ENCODE measurements around the gene FXYD5.

The FXYD5 gene

DNA sequence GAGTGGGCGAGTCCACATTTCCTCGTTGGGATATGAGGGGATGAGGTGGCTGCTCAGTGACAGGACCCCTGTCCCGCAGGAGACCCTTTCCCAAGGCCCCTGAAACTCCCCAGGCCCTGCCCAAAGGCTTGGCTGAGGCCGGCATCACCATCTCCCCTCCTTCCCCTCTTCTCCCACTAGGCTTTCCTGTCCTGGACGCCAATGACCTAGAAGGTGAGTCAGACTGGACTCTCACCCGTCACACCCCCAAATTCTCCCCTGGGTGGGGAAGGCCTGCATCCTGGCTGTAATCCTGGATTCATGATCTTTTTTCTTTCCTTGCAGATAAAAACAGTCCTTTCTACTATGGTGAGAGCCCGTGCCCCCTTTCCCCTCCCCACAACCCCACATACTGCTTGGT, 33.6 kb upstream of the FXYD5 start:
- peaks cover 7% of the 10 kb centered on the region for H3K27me3 ChIP-seq (ENCODE audit: control insufficient read depth, low read length)
- H3K27ac ChIP-seq (ENCODE audit: low read depth, low read length) = no peak overlapping the region

GRCh38 chr19:35122687-35123551, 31.6 kb upstream of the FXYD5 start:
- Histone ChIP-seq H3K4me1 (ENCODE audit: control insufficient read depth, low read length) (peaks cover 16% of the 10 kb centered on the region), H3K36me3 (ENCODE audit: control insufficient read depth, low read length) (no peaks in the 10 kb centered on the region), H4K20me1 (ENCODE audit: control insufficient read depth, insufficient read depth, low read depth, low read length) (no peaks in the 10 kb centered on the region; the same call in 1 of the 2 replicates), H3K27ac (ENCODE audit: low read depth, low read length) (no peak overlapping the region), H3K4me2 (ENCODE audit: low read length) (no peak overlapping the region), H3K9me2 (replicated peaks; ENCODE audit: control insufficient read depth, low read length) (no peaks in the 10 kb centered on the region), H3K79me2 (ENCODE audit: control insufficient read depth, low read length) (no peaks in the 10 kb centered on the region), H3K4me3 (ENCODE audit: low read length) (no peak overlapping the region), H3F3A (ENCODE audit: control insufficient read depth, insufficient read depth) (no peaks in the 10 kb centered on the region), H3K9me3 (ENCODE audit: control insufficient read depth, insufficient read depth, low read length) (no peaks in the 10 kb centered on the region), H3K27me3 (ENCODE audit: control insufficient read depth, low read length) (peaks cover 7% of the 10 kb centered on the region)
- no peak for TF ChIP-seq EZH2phosphoT487 (IDR thresholded peaks at IDR 0.05; ENCODE audit: borderline replicate concordance, low read length)
- TF ChIP-seq, protein P1, sequence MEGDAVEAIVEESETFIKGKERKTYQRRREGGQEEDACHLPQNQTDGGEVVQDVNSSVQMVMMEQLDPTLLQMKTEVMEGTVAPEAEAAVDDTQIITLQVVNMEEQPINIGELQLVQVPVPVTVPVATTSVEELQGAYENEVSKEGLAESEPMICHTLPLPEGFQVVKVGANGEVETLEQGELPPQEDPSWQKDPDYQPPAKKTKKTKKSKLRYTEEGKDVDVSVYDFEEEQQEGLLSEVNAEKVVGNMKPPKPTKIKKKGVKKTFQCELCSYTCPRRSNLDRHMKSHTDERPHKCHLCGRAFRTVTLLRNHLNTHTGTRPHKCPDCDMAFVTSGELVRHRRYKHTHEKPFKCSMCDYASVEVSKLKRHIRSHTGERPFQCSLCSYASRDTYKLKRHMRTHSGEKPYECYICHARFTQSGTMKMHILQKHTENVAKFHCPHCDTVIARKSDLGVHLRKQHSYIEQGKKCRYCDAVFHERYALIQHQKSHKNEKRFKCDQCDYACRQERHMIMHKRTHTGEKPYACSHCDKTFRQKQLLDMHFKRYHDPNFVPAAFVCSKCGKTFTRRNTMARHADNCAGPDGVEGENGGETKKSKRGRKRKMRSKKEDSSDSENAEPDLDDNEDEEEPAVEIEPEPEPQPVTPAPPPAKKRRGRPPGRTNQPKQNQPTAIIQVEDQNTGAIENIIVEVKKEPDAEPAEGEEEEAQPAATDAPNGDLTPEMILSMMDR (IDR thresholded peaks at IDR 0.05; ENCODE audit: low read depth, low read length, poor library complexity, severe bottlenecking) = no peak

More for the DNA sequence above, 33.6 kb upstream of the FXYD5 start:
- TF ChIP-seq EZH2phosphoT487 (IDR thresholded peaks at IDR 0.05; ENCODE audit: borderline replicate concordance, low read length) = no peak
- TF ChIP-seq, protein P1 (IDR thresholded peaks at IDR 0.05; ENCODE audit: low read depth, low read length, poor library complexity, severe bottlenecking) = no peak
- no peaks in the 10 kb centered on the region for H3K79me2 ChIP-seq (ENCODE audit: control insufficient read depth, low read length)
- no peak overlapping the region for H3K4me2 ChIP-seq (ENCODE audit: low read length)
- H3K9me2 ChIP-seq (replicated peaks; ENCODE audit: control insufficient read depth, low read length) = no peaks in the 10 kb centered on the region
- H3K9me3 ChIP-seq (ENCODE audit: control insufficient read depth, insufficient read depth, low read length) = no peaks in the 10 kb centered on the region
- H3K4me1 ChIP-seq (ENCODE audit: control insufficient read depth, low read length) = peaks cover 16% of the 10 kb centered on the region
- H3K4me3 ChIP-seq (ENCODE audit: low read length) = no peak overlapping the region
- H3K36me3 ChIP-seq (ENCODE audit: control insufficient read depth, low read length) = no peaks in the 10 kb centered on the region
- no peaks in the 10 kb centered on the region; the same call in 1 of the 2 replicates for H4K20me1 ChIP-seq (ENCODE audit: control insufficient read depth, insufficient read depth, low read depth, low read length)
- no peaks in the 10 kb centered on the region for H3F3A ChIP-seq (ENCODE audit: control insufficient read depth, insufficient read depth)

DNA sequence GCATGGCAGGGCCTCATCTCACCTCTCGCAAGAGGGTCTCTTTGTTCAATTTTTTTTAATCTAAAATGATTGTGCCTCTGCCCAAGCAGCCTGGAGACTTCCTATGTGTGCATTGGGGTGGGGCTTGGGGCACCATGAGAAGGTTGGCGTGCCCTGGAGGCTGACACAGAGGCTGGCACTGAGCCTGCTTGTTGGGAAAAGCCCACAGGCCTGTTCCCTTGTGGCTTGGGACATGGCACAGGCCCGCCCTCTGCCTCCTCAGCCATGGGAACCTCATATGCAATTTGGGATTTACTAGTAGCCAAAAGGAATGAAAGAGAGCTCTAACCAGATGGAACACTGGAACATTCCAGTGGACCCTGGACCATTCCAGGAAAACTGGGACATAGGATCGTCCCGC, 31.0 kb upstream of the FXYD5 start:
- no peaks in the 10 kb centered on the region for H3K79me2 ChIP-seq (ENCODE audit: control insufficient read depth, low read length)
- peaks cover 7% of the 10 kb centered on the region for H3K27me3 ChIP-seq (ENCODE audit: control insufficient read depth, low read length)
- no peaks in the 10 kb centered on the region; the same call in 1 of the 2 replicates for H4K20me1 ChIP-seq (ENCODE audit: control insufficient read depth, insufficient read depth, low read depth, low read length)
- H3K9me3 ChIP-seq (ENCODE audit: control insufficient read depth, insufficient read depth, low read length) = no peaks in the 10 kb centered on the region
- H3K9me2 ChIP-seq (replicated peaks; ENCODE audit: control insufficient read depth, low read length) = no peaks in the 10 kb centered on the region
- H3K4me1 ChIP-seq (ENCODE audit: control insufficient read depth, low read length) = peaks cover 16% of the 10 kb centered on the region
- H3K4me2 ChIP-seq (ENCODE audit: low read length) = peak overlapping the region; percentile 82; the same call in 1 of the 2 replicates
- H3K36me3 ChIP-seq (ENCODE audit: control insufficient read depth, low read length) = no peaks in the 10 kb centered on the region
- H3K27ac ChIP-seq (ENCODE audit: low read depth, low read length) = no peak overlapping the region
- no peaks in the 10 kb centered on the region for H3F3A ChIP-seq (ENCODE audit: control insufficient read depth, insufficient read depth)
- no peak overlapping the region; the same call in 1 of the 2 replicates for H3K4me3 ChIP-seq (ENCODE audit: low read length)
- TF ChIP-seq, protein P1 (IDR thresholded peaks at IDR 0.05; ENCODE audit: low read depth, low read length, poor library complexity, severe bottlenecking) = no peak
- no peak for TF ChIP-seq EZH2phosphoT487 (IDR thresholded peaks at IDR 0.05; ENCODE audit: borderline replicate concordance, low read length)
